ENCODE results near the gene GRK6.
A peak's percentile ranks its signal among the peaks of the same experiment; 100 is the strongest.

GRK6 gene

GRCh38 chr5:177472460-177473442 lies 46.3 kb downstream of the GRK6 start:
- H3K27ac ChIP-seq (ENCODE audit: extremely low read depth, low read depth, low read length): peak overlapping the region; percentile 82; the same call in 1 of the 2 replicates
- H3K9me3 ChIP-seq (ENCODE audit: control insufficient read depth, insufficient read depth, low read depth, low read length): no peaks in the 10 kb centered on the region
- POLR2A ChIA-PET: interaction anchor here (0.7 to 7.3 kb wide), 11 partner anchors 9 to 94 kb away, joined by 3 to 102 read pairs (median 4); partner anchors contain the start of genes DDX41, DOK3 and PDLIM7
- CTCF ChIA-PET: interaction anchor here (0.8 to 3.1 kb wide), 6 partner anchors 16 to 163 kb away, joined by 3 to 14 read pairs (median 6); no protein-coding TSS in a partner anchor
- H3K4me3 ChIP-seq (ENCODE audit: low read depth, low read length): peak overlapping the region; percentile 85
- H3K36me3 ChIP-seq (ENCODE audit: control insufficient read depth in 2 of 2, insufficient read depth in 1 of 2, low read length in 2 of 2): peaks cover 0 to 35% of the 10 kb centered on the region in 2 experiments; a peak in 1 of 3 replicates
- H3K4me1 ChIP-seq (ENCODE audit: control insufficient read depth, insufficient read depth, low read length): peaks cover 4% of the 10 kb centered on the region
- TF ChIP-seq ZNF398 (tag by site-specific recombination; IDR thresholded peaks at IDR 0.05) (peak; percentile 84), ZNF341 (tag by site-specific recombination; IDR thresholded peaks at IDR 0.05; ENCODE audit: low read depth) (peak; percentile 45; the same call in 1 of the 2 replicates), ZNF677 (tag by site-specific recombination; IDR thresholded peaks at IDR 0.05) (no peak), ZEB2 (tag by site-specific recombination; IDR thresholded peaks at IDR 0.05) (peak; percentile 54), ZBTB20 (tag by site-specific recombination; IDR thresholded peaks at IDR 0.05) (no peak), ZNF830 (tag by site-specific recombination; IDR thresholded peaks at IDR 0.05; ENCODE audit: low read depth) (no peak), MYNN (tag by site-specific recombination; IDR thresholded peaks at IDR 0.05; ENCODE audit: borderline replicate concordance) (no peak), ZNF600 (tag by site-specific recombination; IDR thresholded peaks at IDR 0.05) (peak; percentile 37; the same call in 1 of the 2 replicates), ZFHX2 (tag by site-specific recombination; conservative IDR thresholded peaks at IDR 0.05) (peak; percentile 83), ZIC2 (tag by site-specific recombination; IDR thresholded peaks at IDR 0.05) (peak; percentile 42; the same call in 1 of the 2 replicates), ZNF501 (tag by site-specific recombination; IDR thresholded peaks at IDR 0.05) (no peak), OSR2 (tag by site-specific recombination; IDR thresholded peaks at IDR 0.05) (no peak), ZNF335 (tag by site-specific recombination; conservative IDR thresholded peaks at IDR 0.05) (peak; percentile 61), ZNF76 (tag by site-specific recombination; IDR thresholded peaks at IDR 0.05; ENCODE audit: borderline replicate concordance, low read depth) (no peak), SP3 (tag by site-specific recombination; IDR thresholded peaks at IDR 0.05) (peak; percentile 91), ZBTB8A (tag by site-specific recombination; IDR thresholded peaks at IDR 0.05) (peak; percentile 78), ZNF114 (tag by site-specific recombination; IDR thresholded peaks at IDR 0.05) (no peak), ZNF324 (tag by site-specific recombination; IDR thresholded peaks at IDR 0.05) (0 out of 2 replicates have a peak, but pooled peaks have one; percentile 26), SP7 (tag by site-specific recombination; IDR thresholded peaks at IDR 0.05) (peak; percentile 42; the same call in 1 of the 2 replicates), TCF7L2 (IDR thresholded peaks at IDR 0.05; ENCODE audit: borderline replicate concordance, low read depth, low read length) (no peak), ZNF140 (tag by site-specific recombination; IDR thresholded peaks at IDR 0.05) (no peak), KLF16 (tag by site-specific recombination; IDR thresholded peaks at IDR 0.05) (0 out of 2 replicates have a peak, but pooled peaks have one; percentile 61), ZNF48 (tag by site-specific recombination; IDR thresholded peaks at IDR 0.05) (no peak), PRDM10 (tag by site-specific recombination; IDR thresholded peaks at IDR 0.05) (peak; percentile 56), ZNF670 (tag by site-specific recombination; IDR thresholded peaks at IDR 0.05; ENCODE audit: low read depth) (no peak), KLF1 (tag by site-specific recombination; IDR thresholded peaks at IDR 0.05) (peak; percentile 51), ZXDB (tag by site-specific recombination; IDR thresholded peaks at IDR 0.05) (0 out of 2 replicates have a peak, but pooled peaks have one; percentile 40), ZNF311 (tag by site-specific recombination; IDR thresholded peaks at IDR 0.05; ENCODE audit: borderline replicate concordance) (no peak), ZBTB10 (tag by site-specific recombination; IDR thresholded peaks at IDR 0.05) (peak; percentile 85), ZNF521 (tag by site-specific recombination; IDR thresholded peaks at IDR 0.05) (no peak)
